K562 (cell line): Measurements from ENCODE around the gene CCDC148. TPM values are rescaled to one million over a fixed set of nuclear protein-coding genes. Genes with fewer than 3 reads are reported as not detected.

Experiments
- ATAC-seq: fragments of 200-7000 bp; cut with Tn5 transposase; 3 replicates; pipeline ENCODE4 v1.9.1; 2020; ENCODE audit warnings: moderate library complexity
- BruUV-seq: library from RNA; stranded (reverse); fragments of 400-500 nt; replicated peaks from 2 replicates; lab custom pipeline; 2021; lab: Mats Ljungman, UMichigan
- CTCF ChIA-PET: fragments of 300-600 bp; formaldehyde crosslinking; extraction: SDS; loops from one replicate; lab custom pipeline; 2021; ENCODE audit warnings: low intra/inter-chr PET ratio; lab: Yijun Ruan, JAX
- POLR2A ChIA-PET: fragments of 300-600, 350-650 bp; sonication (Branson Sonifier 250); formaldehyde crosslinking; extraction: SDS; loops from one replicate; lab custom pipeline; 2021; ENCODE audit warnings: antibody characterized with exemption, inconsistent platforms; lab: Yijun Ruan, JAX
- DNase-seq, 4 experiments: peaks; one replicate each; pipeline versions ENCODE4 v3.0.0 to v3.0.0-alpha.2; 2011 to 2018; ENCODE audit warnings: low spot score in 3 of 4, mixed read lengths in 3 of 4; ENCODE audit errors: extremely low read depth in 1 of 4
- FAIRE-seq: peaks from 2 replicates; lab custom pipeline; 2011; peaks lifted over from hg19 to GRCh38; lab: Jason Lieb, UNC
- H2AFZ ChIP-seq: 2 replicates; pipeline ENCODE4 v1.6.0; 2011; ENCODE audit warnings: low read depth, low read length, control low read depth, inconsistent platforms
- H3K27ac ChIP-seq: fragments of 200-600 bp; 3 replicates; pipeline ENCODE4 v1.8.0; 2011; ENCODE audit warnings: low read depth, mild to moderate bottlenecking, control low read depth, inconsistent platforms, low read length, moderate library complexity, mixed read lengths; ENCODE audit errors: extremely low read depth
- H3K27me3 ChIP-seq, 2 experiments: fragments of 300-600 bp in 1 of 2; 2 replicates in 1 of 2; 3 replicates in 1 of 2; pipeline versions ENCODE4 v1.6.0 to v1.8.0; 2011; ENCODE audit warnings: inconsistent platforms in 2 of 2, low read length in 2 of 2, mild to moderate bottlenecking in 1 of 2, mixed read lengths in 1 of 2, moderate library complexity in 1 of 2; ENCODE audit not compliant: control insufficient read depth in 2 of 2, insufficient read depth in 2 of 2
- H3K36me3 ChIP-seq: fragments of 300-600 bp; 3 replicates; pipeline ENCODE4 v1.8.0; 2011; ENCODE audit warnings: mild to moderate bottlenecking, low read length, inconsistent platforms; ENCODE audit not compliant: control insufficient read depth, insufficient read depth
- H3K4me1 ChIP-seq, 2 experiments: fragments of 200-600 bp in 1 of 2; replicated peaks in 1 of 2; 2 replicates in 1 of 2; 3 replicates in 1 of 2; pipeline versions ENCODE4 v1.5.1 to v1.8.0; 2011; ENCODE audit warnings: inconsistent platforms in 2 of 2, low read length in 2 of 2, mild to moderate bottlenecking in 1 of 2, mixed read lengths in 1 of 2, moderate library complexity in 1 of 2; ENCODE audit not compliant: control insufficient read depth in 2 of 2, insufficient read depth in 2 of 2
- H3K4me2 ChIP-seq: 2 replicates; pipeline ENCODE4 v1.6.1; 2011; ENCODE audit warnings: low read length, control low read depth, inconsistent platforms, mixed read lengths; ENCODE audit not compliant: insufficient read depth
- H3K4me3 ChIP-seq: fragments of 200-600 bp; sonication (generic), shearing (Covaris generic); 2 replicates; pipeline ENCODE4 v1.5.1; 2016; ENCODE audit warnings: control low read depth, inconsistent platforms
- H3K79me2 ChIP-seq: fragments of 200-600 bp; 3 replicates; pipeline ENCODE4 v1.8.0; 2011; ENCODE audit warnings: low read length, inconsistent platforms; ENCODE audit not compliant: control insufficient read depth, insufficient read depth
- H3K9ac ChIP-seq, 2 experiments: 2 replicates each; pipeline versions ENCODE4 v1.6.0 to v1.6.1; 2011; ENCODE audit warnings: low read depth in 2 of 2, low read length in 2 of 2, control low read depth in 1 of 2, inconsistent platforms in 1 of 2, mild to moderate bottlenecking in 1 of 2, mixed read lengths in 1 of 2; ENCODE audit not compliant: insufficient read depth in 1 of 2
- H3K9me1 ChIP-seq: one replicate; pipeline ENCODE4 v1.6.0; 2011; ENCODE audit warnings: inconsistent platforms, mild to moderate bottlenecking, low read length, moderate library complexity; ENCODE audit not compliant: control insufficient read depth, insufficient read depth
- H3K9me3 ChIP-seq: replicated peaks from 2 replicates; pipeline ENCODE4 v1.5.1; 2011; ENCODE audit warnings: low read depth, low read length, inconsistent platforms; ENCODE audit not compliant: control insufficient read depth, insufficient read depth
- H4K20me1 ChIP-seq: replicated peaks from 2 replicates; pipeline ENCODE4 v1.6.1; 2011; ENCODE audit warnings: low read length, inconsistent platforms, mixed read lengths; ENCODE audit not compliant: control insufficient read depth, insufficient read depth
- ARID1B ChIP-seq: fragments of 450-650 bp; IDR thresholded peaks from 2 replicates; pipeline ENCODE4 v1.6.1; 2016; ENCODE audit warnings: antibody characterized with exemption, mild to moderate bottlenecking, inconsistent platforms
- ATF2 ChIP-seq: sonication (generic); formaldehyde crosslinking; IDR thresholded peaks from 2 replicates; pipeline ENCODE4 v1.8.1; 2022; ENCODE audit warnings: missing genetic modification reagents
- CTCF ChIP-seq, 3 experiments: IDR thresholded peaks in 2 of 3; conservative IDR thresholded peaks in 1 of 3; 2 replicates each; pipeline ENCODE4 v1.5.1; 2011 to 2012; ENCODE audit warnings: low read length in 3 of 3, mild to moderate bottlenecking in 3 of 3, control low read depth in 2 of 3, improper control_type of control experiment in 1 of 3, inconsistent platforms in 1 of 3, low read depth in 1 of 3, mixed read lengths in 1 of 3, moderate library complexity in 1 of 3; ENCODE audit not compliant: insufficient read depth in 2 of 3
- DDX20 ChIP-seq: fragments of 450-650 bp; IDR thresholded peaks from 2 replicates; pipeline ENCODE4 v1.6.1; 2016; ENCODE audit warnings: missing genetic modification characterization, low read depth, mild to moderate bottlenecking, missing compliant biosample characterization, moderate library complexity
- MIER1 ChIP-seq: fragments of 450-650 bp; IDR thresholded peaks from 2 replicates; pipeline ENCODE4 v1.6.1; 2016; ENCODE audit warnings: antibody characterized with exemption, mild to moderate bottlenecking, low read depth
- NFRKB ChIP-seq: fragments of 450-650 bp; IDR thresholded peaks from 2 replicates; pipeline ENCODE4 v1.6.1; 2016; ENCODE audit warnings: low read depth
- NUFIP1 ChIP-seq: fragments of 450-650 bp; IDR thresholded peaks from 2 replicates; pipeline ENCODE4 v1.6.1; 2018; ENCODE audit not compliant: partially characterized antibody
- SIX5 ChIP-seq, 2 experiments: IDR thresholded peaks; 2 replicates each; pipeline ENCODE4 v1.6.1; 2011; ENCODE audit warnings: low read length in 2 of 2, borderline replicate concordance in 1 of 2, low read depth in 1 of 2, mild to moderate bottlenecking in 1 of 2, moderate library complexity in 1 of 2; ENCODE audit not compliant: insufficient read depth in 1 of 2
- ZBTB1 ChIP-seq: sonication (generic); formaldehyde crosslinking; IDR thresholded peaks from 2 replicates; pipeline ENCODE4 v1.8.1; 2023; ENCODE audit warnings: missing genetic modification reagents, low read depth, mild to moderate bottlenecking, borderline replicate concordance
- ZBTB5 ChIP-seq: fragments of 450-650 bp; IDR thresholded peaks from 2 replicates; pipeline ENCODE4 v1.6.1; 2017; ENCODE audit warnings: antibody characterized with exemption
- ZNF175 ChIP-seq: fragments of 200-800 bp; sonication (Bioruptor generic); IDR thresholded peaks from 2 replicates; pipeline ENCODE4 v1.6.1; 2016; ENCODE audit warnings: low read depth, mild to moderate bottlenecking, missing genetic modification characterization, missing compliant biosample characterization
- ZNF324 ChIP-seq: fragments of 250-450 bp; sonication (Bioruptor Pico); IDR thresholded peaks from 2 replicates; pipeline ENCODE4 v1.4.0; 2020; ENCODE audit warnings: mild to moderate bottlenecking
- ZNF384 ChIP-seq: IDR thresholded peaks from 2 replicates; pipeline ENCODE4 v1.6.1; 2012; ENCODE audit warnings: low read depth, low read length, improper control_type of control experiment
- ZNF449 ChIP-seq: fragments of 250-450 bp; sonication (Bioruptor Pico); IDR thresholded peaks from 2 replicates; pipeline ENCODE4 v1.8.0; 2022; ENCODE audit warnings: moderate library complexity, mild to moderate bottlenecking, inconsistent platforms
- ZNF511 ChIP-seq: sonication (generic); formaldehyde crosslinking; IDR thresholded peaks from 2 replicates; pipeline ENCODE4 v1.8.0; 2022; ENCODE audit warnings: mild to moderate bottlenecking, missing genetic modification reagents
- ZNF696 ChIP-seq: fragments of 250-450 bp; sonication (Bioruptor Pico); conservative IDR thresholded peaks from 2 replicates; pipeline ENCODE4 v1.4.0; 2020; ENCODE audit warnings: mild to moderate bottlenecking, moderate library complexity
- WGBS: fragments of 100-300 bp; shearing (Covaris generic); methylation state at CpG from one replicate; pipeline ENCODE4 v1.1.6; 2016; ENCODE audit warnings: low coverage, mixed read lengths; ENCODE audit not compliant: insufficient coverage; ENCODE audit errors: missing lambda C conversion rate; 5-methylcytosine and 5-hydroxymethylcytosine counted together
- in situ Hi-C: fragments of 300-500 bp; cut with MboI; formaldehyde crosslinking; loops from 4 replicates; pipeline ENCODE4 v1.15.0; 2018; ENCODE audit warnings: inconsistent platforms, mixed read lengths
- intact Hi-C: fragments of 100-400 bp; cut with micrococcal nuclease; formaldehyde crosslinking; loops from 2 replicates; pipeline ENCODE4 v1.14.2; 2022
- polyA plus RNA-seq, 8 experiments: library from polyadenylated mRNA; depleted of rRNA in 4 of 8; stranded (reverse) in 5 of 8; unstranded in 3 of 8; fragments of >200 nt; fragmentation: Nextera tagmentation in 2 of 8; fragmentation: Illumina TruSeq in 1 of 8; extraction: Ambion mirVana in 2 of 8; extraction: Trizol in 1 of 8; gene quantifications; 2 replicates each; pipeline versions ENCODE4 v1.2.1 to v1.2.3, GENCODE V29; 2011 to 2014; ENCODE audit warnings: inconsistent platforms in 1 of 8, missing spikeins in 1 of 8
- total RNA-seq, 7 experiments: library from RNA; depleted of rRNA in 6 of 7; stranded (reverse); fragments of >200 nt in 6 of 7; fragmentation: Illumina TruSeq in 2 of 7; extraction: Trizol in 2 of 7; gene quantifications; 2 replicates each; pipeline versions ENCODE4 v1.2.1 to v1.2.3, GENCODE V29; 2011 to 2021; ENCODE audit warnings: low replicate concordance in 1 of 7

The CCDC148 gene
- total and polyA plus RNA-seq, 9 of the 15 experiments (the other 6 are each of a cell fraction or from before 2014, with no cell fraction given), result 0.10 to 1.4 (median 0.65) TPM

GRCh38 chr2:158300394-158300793 lies 156.2 kb downstream of the CCDC148 start:
- ChIA-PET POLR2A (no interaction called here), CTCF (no interaction called here)
- FAIRE-seq (no peak), ATAC-seq (no peak), DNase-seq (no peak)
- Histone ChIP-seq H3K9me1 (no peaks in the 10 kb centered on the region), H2AFZ (no peak overlapping the region), H3K79me2 (no peaks in the 10 kb centered on the region), H3K27me3 (no peaks in the 10 kb centered on the region), H4K20me1 (no peaks in the 10 kb centered on the region), H3K27ac (no peak overlapping the region), H3K4me1 (no peaks in the 10 kb centered on the region; a peak in 1 of 5 replicates), H3K4me2 (no peak overlapping the region), H3K9ac (no peak overlapping the region), H3K4me3 (no peak overlapping the region), H3K36me3 (no peaks in the 10 kb centered on the region), H3K9me3 (no peaks in the 10 kb centered on the region)
- in situ Hi-C loops, result no loop called here
- intact Hi-C loops, result loop anchor here (10.0 kb wide), 1 partner anchor 266 kb away; no protein-coding TSS in a partner anchor
- WGBS, result 12% methylated on average over 2 of the region's 2 CpGs
- BruUV-seq, result no TSS peak
- no peak for TF ChIP-seq ZBTB1 (CRISPR knock-in tag)
- no peak for TF ChIP-seq ARID1B
- no peak for TF ChIP-seq ZNF324 (CRISPR knock-in tag)
- no peak for TF ChIP-seq ATF2 (CRISPR knock-in tag)
- no peak for TF ChIP-seq ZNF696
- no peak for TF ChIP-seq MIER1
- no peak for TF ChIP-seq ZNF511 (CRISPR knock-in tag)
- no peak for TF ChIP-seq NFRKB
- TF ChIP-seq SIX5 (IDR thresholded peaks at IDR 0.05; ENCODE audit: borderline replicate concordance in 1 of 2, insufficient read depth in 1 of 2, low read depth in 1 of 2, low read length in 2 of 2), result no peak
- no peak for TF ChIP-seq DDX20 (tag)
- TF ChIP-seq ZNF384, result no peak
- TF ChIP-seq ZNF175 (CRISPR knock-in tag), result no peak
- TF ChIP-seq NUFIP1, result no peak
- TF ChIP-seq ZNF449 (CRISPR knock-in tag), result no peak
- no peak for TF ChIP-seq ZBTB5
- TF ChIP-seq CTCF (IDR thresholded peaks at IDR 0.05 in 2 of 3, conservative IDR thresholded peaks at IDR 0.05 in 1 of 3; ENCODE audit: insufficient read depth in 2 of 3, low read depth in 1 of 3, low read length in 3 of 3), result no peak
